Heart left ventricle (tissue), 16 donors: ENCODE results near the gene CAND1. TPM values are rescaled to one million over a fixed set of nuclear protein-coding genes. Genes with fewer than 3 reads are reported as not detected.
A peak's percentile ranks its signal among the peaks of the same experiment; 100 is the strongest.

Source experiments
- ATAC-seq, 4 donors: fragments of 200-7000 bp; cut with Tn5 transposase; one replicate each; pipeline ENCODE4 v1.9.1; 2020 to 2022; ENCODE audit warnings: moderate library complexity in 4 of 4, mild to moderate bottlenecking in 3 of 4, moderate number of reproducible peaks in 1 of 4
- DNase-seq, 5 donors: peaks; one replicate each; pipeline ENCODE4 v3.0.0-alpha.2; 2020
- H3K27ac ChIP-seq, 12 donors: fragments of 200-600 bp; sonication (generic) in 4 of 12; one replicate each; pipeline versions ENCODE4 v1.5.0 to v1.8.0; 2016 to 2022; ENCODE audit warnings: mild to moderate bottlenecking in 2 of 12
- H3K27me3 ChIP-seq, 9 donors: fragments of 200-600 bp; sonication (generic) in 2 of 9; one replicate each; pipeline versions ENCODE4 v1.5.1 to v1.8.0; 2016 to 2022; ENCODE audit warnings: mild to moderate bottlenecking in 3 of 9
- H3K36me3 ChIP-seq, 9 donors: fragments of 200-600 bp; sonication (generic) in 2 of 9; one replicate each; pipeline versions ENCODE4 v1.5.0 to v1.8.0; 2018 to 2022; ENCODE audit warnings: mild to moderate bottlenecking in 2 of 9
- H3K4me1 ChIP-seq, 12 donors: fragments of 200-600 bp; sonication (generic) in 4 of 12; one replicate each; pipeline versions ENCODE4 v1.5.0 to v1.8.0; 2016 to 2022; ENCODE audit warnings: mild to moderate bottlenecking in 3 of 12
- H3K4me3 ChIP-seq, 12 donors: fragments of 200-600 bp; sonication (generic) in 4 of 12; one replicate each; pipeline versions ENCODE4 v1.5.0 to v1.8.0; 2017 to 2022; ENCODE audit warnings: mild to moderate bottlenecking in 9 of 12, moderate library complexity in 4 of 12
- H3K9me3 ChIP-seq, 12 donors: fragments of 200-600 bp; sonication (generic) in 4 of 12; one replicate each; pipeline versions ENCODE4 v1.5.0 to v1.8.0; 2016 to 2022; ENCODE audit warnings: mild to moderate bottlenecking in 1 of 12
- CTCF ChIP-seq, 12 donors: fragments of 200-600 bp; sonication (generic) in 4 of 12; IDR thresholded peaks; one replicate each; pipeline versions ENCODE4 v1.5.0 to v1.8.0; 2018 to 2022; ENCODE audit warnings: antibody characterized with exemption in 12 of 12, mild to moderate bottlenecking in 5 of 12
- POLR2A ChIP-seq, 2 donors: fragments of 450-650 bp; IDR thresholded peaks; one replicate each; pipeline ENCODE4 v1.6.1; 2017; ENCODE audit warnings: antibody characterized with exemption in 2 of 2, mild to moderate bottlenecking in 2 of 2, moderate library complexity in 2 of 2
- WGBS, 4 donors: extraction: QIAGEN DNeasy Blood & Tissue Kit in 2 of 4; methylation state at CpG; one replicate each; pipeline versions ENCODE4 v1.1.5 to v1.1.7; 2013 to 2018; 5-methylcytosine and 5-hydroxymethylcytosine counted together
- intact Hi-C, 10 donors: fragments of 100-400 bp; cut with DNase I; formaldehyde crosslinking; loops; one replicate each; pipeline versions ENCODE4 v1.11.1 to v1.14.2; 2022
- polyA plus RNA-seq, 2 donors: library from polyadenylated mRNA; stranded (reverse); fragments of 200-250 nt; gene quantifications; one replicate each; pipeline ENCODE4 v1.2.3, GENCODE V29; 2013
- total RNA-seq, 9 donors: library from RNA; depleted of rRNA in 2 of 9; stranded (reverse); fragments of >200 nt in 2 of 9; fragmentation: NEBNext Ultra II Directional in 3 of 9; extraction: Animal tissue kit (Norgen Biotek cat#: 25700) in 3 of 9; gene quantifications; one replicate each; pipeline versions ENCODE4 v1.1.0 to v1.2.4, GENCODE V29; 2016 to 2023
- donor health status: ischemic (EF 13 %, LVEDD 7.1; RV severe dilation, severe dysfunction).
- donor health status: healthy with polysubstance abuse.
- donor health status: DM: no; HTN: yes; CAD: no.
- donor health status: DM: no; HTN: no; CAD: no.
- donor health status: ischemic (EF 25% LVEDD 6.9; RV normal size, moderate dysfunction).
- donor health status: ischemic (EF 25% LVEDD 5.7; RV mildly dilated, moderate dysfunction).
- donor health status: healthy.
- donor health status: DM: yes; HTN: yes; CAD: no.
- donor health status: ischemic (EF 35%, LVEDD 5.7; RV mildly dilated, moderate dysfunction).
- donor health status: nonischemic (EF 11% LVEDD 7.7; RV severe dilation, severe dysfunction).
- donor health status: DM: yes; HTN: yes; CAD: no.
- donor health status: PGD.
- donor health status: ischemic (EF 29% LVEDD 5.4; RV normal size, mild dysfunction).
- donor health status: nonischemic (EF 23%, LVEDD 6.1; RV moderate dilation, normal function).

The CAND1 gene
- total and polyA plus RNA-seq, 11 donors: 5.8 to 69.0 (median 30.9) TPM

- TF ChIP-seq POLR2A (IDR thresholded peaks at IDR 0.05) (no peak), CTCF (IDR thresholded peaks at IDR 0.05) (no peak)
- DNase-seq: no peak
- H3K27ac ChIP-seq: peak overlapping the region in 1 of 12 donors; percentile 34
Observed at GRCh38 chr12:67364228-67364627, 95.1 kb downstream of the CAND1 start.

GRCh38 chr12:67365131-67365530 is 96.0 kb downstream of the CAND1 start:
- TF ChIP-seq CTCF (IDR thresholded peaks at IDR 0.05): no peak
- TF ChIP-seq POLR2A (IDR thresholded peaks at IDR 0.05): no peak
- H3K36me3 ChIP-seq: no peaks in the 10 kb centered on the region
- intact Hi-C loops: no loop called here
- no peak overlapping the region for H3K27ac ChIP-seq
- peaks cover 0 to 16% (median 0%) of the 10 kb centered on the region in 12 donors for H3K4me1 ChIP-seq
- no peaks in the 10 kb centered on the region for H3K9me3 ChIP-seq
- H3K4me3 ChIP-seq: no peak overlapping the region
- H3K27me3 ChIP-seq: no peaks in the 10 kb centered on the region
- no peak for ATAC-seq
- DNase-seq: no peak

More at GRCh38 chr12:67364228-67364627, 95.1 kb downstream of the CAND1 start:
- Histone ChIP-seq H3K36me3 (no peaks in the 10 kb centered on the region), H3K27me3 (no peaks in the 10 kb centered on the region), H3K4me3 (no peak overlapping the region), H3K4me1 (peaks cover 0 to 20% (median 0%) of the 10 kb centered on the region in 12 donors), H3K9me3 (no peaks in the 10 kb centered on the region)
- ATAC-seq: no peak
- intact Hi-C loops: loop anchor here in 1 of 10 donors (5.0 kb wide), 1 partner anchor 48 kb away; no protein-coding TSS in a partner anchor

GRCh38 chr12:67367843-67368242 is 98.7 kb downstream of the CAND1 start:
- Histone ChIP-seq H3K9me3 (peaks cover 0 to 11% (median 0%) of the 10 kb centered on the region in 12 donors), H3K36me3 (no peaks in the 10 kb centered on the region), H3K27ac (no peak overlapping the region), H3K27me3 (no peaks in the 10 kb centered on the region), H3K4me3 (no peak overlapping the region), H3K4me1 (peaks cover 0 to 23% (median 0%) of the 10 kb centered on the region in 12 donors)
- ATAC-seq (no peak), DNase-seq (no peak)
- intact Hi-C loops: no loop called here
- WGBS, 4 donors: 85 to 100% (median 94%) methylated on average over 1 of the region's 1 CpG
- TF ChIP-seq POLR2A (IDR thresholded peaks at IDR 0.05) (no peak), CTCF (IDR thresholded peaks at IDR 0.05) (no peak)
